Measurements from ENCODE around the gene OR1I1. TPM values are rescaled to one million over a fixed set of nuclear protein-coding genes. Genes with fewer than 3 reads are reported as not detected.

The OR1I1 gene
- total and polyA plus RNA-seq, 2 of the 4 experiments (the other 2 are of a cell fraction) = not detected

DNA sequence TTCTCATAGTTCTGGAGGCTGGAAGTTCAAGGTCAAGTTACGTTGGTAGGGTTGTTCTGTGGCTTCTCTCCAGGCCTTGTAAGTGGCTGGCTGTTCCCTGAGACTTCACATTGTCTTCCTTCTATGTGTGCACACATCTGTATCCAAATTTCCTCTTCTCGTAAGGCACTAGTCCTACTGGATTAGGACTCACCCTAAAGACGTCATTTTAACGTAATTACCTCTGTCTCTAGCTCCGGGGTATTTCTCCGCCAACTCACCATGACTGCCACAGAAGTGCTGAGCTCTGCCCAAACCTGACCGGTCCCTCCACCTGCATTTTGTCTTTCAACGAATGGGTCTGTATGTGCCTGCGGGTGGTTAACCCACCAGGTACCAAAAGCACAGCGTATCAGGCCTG, 16.4 kb downstream of the OR1I1 start:
- Histone ChIP-seq H4K8ac (ENCODE audit: low read depth in 2 of 2, low read length in 2 of 2) (no peak overlapping the region), H3K4me3 (ENCODE audit: insufficient read depth, low read depth, low read length) (no peak overlapping the region), H3K9me3 (ENCODE audit: control insufficient read depth, insufficient read depth, low read length) (peaks cover 2% of the 10 kb centered on the region), H3K9ac (ENCODE audit: low read depth, low read length) (no peak overlapping the region), H3K36me3 (ENCODE audit: control insufficient read depth, insufficient read depth, low read length) (no peaks in the 10 kb centered on the region), H3K27ac (ENCODE audit: insufficient read depth, low read length) (no peak overlapping the region), H4K20me1 (ENCODE audit: insufficient read depth, low read length) (no peaks in the 10 kb centered on the region), H3K9me1 (ENCODE audit: insufficient read depth, low read length) (no peaks in the 10 kb centered on the region), H2BK15ac (ENCODE audit: low read depth, low read length) (no peak overlapping the region), H2BK120ac (ENCODE audit: low read depth, low read length) (no peak overlapping the region), H3K79me1 (ENCODE audit: low read depth in 1 of 2, low read length in 2 of 2) (no peaks in the 10 kb centered on the region), H2AFZ (replicated peaks; ENCODE audit: low read length, poor library complexity) (no peak overlapping the region), H3K18ac (ENCODE audit: low read depth, low read length) (no peak overlapping the region), H3K56ac (ENCODE audit: extremely low read depth, insufficient read depth, low read length) (no peak overlapping the region), H2AK9ac (replicated peaks; ENCODE audit: low read depth, low read length, poor library complexity) (no peak overlapping the region), H3K4me1 (ENCODE audit: control insufficient read depth, insufficient read depth, low read length) (no peaks in the 10 kb centered on the region), H2BK5ac (ENCODE audit: low read depth, low read length, poor library complexity, severe bottlenecking) (no peak overlapping the region), H3K14ac (replicated peaks; ENCODE audit: low read depth, low read length) (no peak overlapping the region), H3K4me2 (ENCODE audit: low read depth, low read length) (no peak overlapping the region), H3K27me3 (ENCODE audit: control insufficient read depth, insufficient read depth, low read length) (peaks cover 8% of the 10 kb centered on the region), H4K91ac (ENCODE audit: insufficient read depth, low read depth, low read length) (no peak overlapping the region), H3K4ac (ENCODE audit: low read depth, low read length) (no peak overlapping the region), H2AK5ac (ENCODE audit: low read depth, low read length) (no peak overlapping the region), H4K5ac (ENCODE audit: low read depth, low read length) (no peak overlapping the region), H3K23ac (ENCODE audit: low read depth, low read length) (peak overlapping the region; percentile 25; the same call in 1 of the 2 replicates), H2BK20ac (ENCODE audit: low read depth, low read length) (no peak overlapping the region)
- CTCF ChIA-PET = no interaction called here
- in situ Hi-C loops (cut with MboI; ENCODE audit: low sequenced_read_pairs) (no loop called here), dilution Hi-C loops (cut with HindIII; ENCODE audit: low sequenced_read_pairs, unreplicated experiment) (no loop called here), intact Hi-C loops (cut with micrococcal nuclease) (no loop called here)
- BruUV-seq (replicated peaks) = no TSS peak
- DNase-seq (no peak), ATAC-seq (ENCODE audit: low read depth) (no peak)
- WGBS, 2 experiments (ENCODE audit: extremely low coverage in 2 of 2, insufficient read length in 1 of 2) = 72% methylated on average over 3 of the region's 10 CpGs; no CpG with 5 or more reads in 1 of the 2 experiments
- POLR2A ChIA-PET (ENCODE audit: unreplicated experiment) = no interaction called here
- TF ChIP-seq RFX5 (IDR thresholded peaks at IDR 0.05; ENCODE audit: low read depth, low read length) (no peak), BHLHE40 (IDR thresholded peaks at IDR 0.05; ENCODE audit: low read depth, low read length) (no peak), CHD1 (IDR thresholded peaks at IDR 0.05; ENCODE audit: low read depth, low read length) (no peak), FOS (IDR thresholded peaks at IDR 0.05; ENCODE audit: low read depth, low read length) (no peak), MXI1 (IDR thresholded peaks at IDR 0.05; ENCODE audit: borderline replicate concordance, low read depth, low read length) (no peak), RAD21 (IDR thresholded peaks at IDR 0.05; ENCODE audit: low read length) (no peak)
- TF ChIP-seq, protein P1, sequence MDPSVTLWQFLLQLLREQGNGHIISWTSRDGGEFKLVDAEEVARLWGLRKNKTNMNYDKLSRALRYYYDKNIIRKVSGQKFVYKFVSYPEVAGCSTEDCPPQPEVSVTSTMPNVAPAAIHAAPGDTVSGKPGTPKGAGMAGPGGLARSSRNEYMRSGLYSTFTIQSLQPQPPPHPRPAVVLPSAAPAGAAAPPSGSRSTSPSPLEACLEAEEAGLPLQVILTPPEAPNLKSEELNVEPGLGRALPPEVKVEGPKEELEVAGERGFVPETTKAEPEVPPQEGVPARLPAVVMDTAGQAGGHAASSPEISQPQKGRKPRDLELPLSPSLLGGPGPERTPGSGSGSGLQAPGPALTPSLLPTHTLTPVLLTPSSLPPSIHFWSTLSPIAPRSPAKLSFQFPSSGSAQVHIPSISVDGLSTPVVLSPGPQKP (IDR thresholded peaks at IDR 0.05; ENCODE audit: borderline replicate concordance, low read depth, low read length) = no peak
- TF ChIP-seq, protein P2, sequence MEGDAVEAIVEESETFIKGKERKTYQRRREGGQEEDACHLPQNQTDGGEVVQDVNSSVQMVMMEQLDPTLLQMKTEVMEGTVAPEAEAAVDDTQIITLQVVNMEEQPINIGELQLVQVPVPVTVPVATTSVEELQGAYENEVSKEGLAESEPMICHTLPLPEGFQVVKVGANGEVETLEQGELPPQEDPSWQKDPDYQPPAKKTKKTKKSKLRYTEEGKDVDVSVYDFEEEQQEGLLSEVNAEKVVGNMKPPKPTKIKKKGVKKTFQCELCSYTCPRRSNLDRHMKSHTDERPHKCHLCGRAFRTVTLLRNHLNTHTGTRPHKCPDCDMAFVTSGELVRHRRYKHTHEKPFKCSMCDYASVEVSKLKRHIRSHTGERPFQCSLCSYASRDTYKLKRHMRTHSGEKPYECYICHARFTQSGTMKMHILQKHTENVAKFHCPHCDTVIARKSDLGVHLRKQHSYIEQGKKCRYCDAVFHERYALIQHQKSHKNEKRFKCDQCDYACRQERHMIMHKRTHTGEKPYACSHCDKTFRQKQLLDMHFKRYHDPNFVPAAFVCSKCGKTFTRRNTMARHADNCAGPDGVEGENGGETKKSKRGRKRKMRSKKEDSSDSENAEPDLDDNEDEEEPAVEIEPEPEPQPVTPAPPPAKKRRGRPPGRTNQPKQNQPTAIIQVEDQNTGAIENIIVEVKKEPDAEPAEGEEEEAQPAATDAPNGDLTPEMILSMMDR (conservative IDR thresholded peaks at IDR 0.05; ENCODE audit: low read depth, low read length) = no peak

Measured in IMR-90 (cell line).